WERI-Rb-1 (cell line): ENCODE data around the gene NCOA3.
"Not testable (repeated sequence)": the region's sequence is repeated elsewhere in the genome, so short reads cannot be mapped to it uniquely, and the experiment has no call there.

Experiments used
- DNase-seq: peaks from one replicate; pipeline ENCODE4 v3.0.0-alpha.2; 2020
- H3K27ac ChIP-seq: fragments of 250-450 bp; sonication (Bioruptor Pico); 2 replicates; pipeline ENCODE4 v1.5.1; 2020; ENCODE audit warnings: mild to moderate bottlenecking, moderate library complexity
- H3K27me3 ChIP-seq: fragments of 250-450 bp; sonication (Bioruptor Pico); 2 replicates; pipeline ENCODE4 v1.5.1; 2021; ENCODE audit warnings: mild to moderate bottlenecking, low read depth, moderate library complexity; ENCODE audit not compliant: insufficient read depth, severe bottlenecking
- H3K36me3 ChIP-seq: fragments of 250-450 bp; sonication (Bioruptor Pico); 2 replicates; pipeline ENCODE4 v1.5.1; 2020; ENCODE audit warnings: mild to moderate bottlenecking, moderate library complexity
- H3K4me3 ChIP-seq: 2 replicates; pipeline ENCODE4 v1.5.1; 2011; ENCODE audit warnings: low read depth, mild to moderate bottlenecking, control low read depth, low read length
- H3K9me3 ChIP-seq: fragments of 250-450 bp; sonication (Bioruptor Pico); 2 replicates; pipeline ENCODE4 v1.5.1; 2021; ENCODE audit warnings: mild to moderate bottlenecking, moderate library complexity; ENCODE audit not compliant: severe bottlenecking
- CTCF ChIP-seq: IDR thresholded peaks from 2 replicates; pipeline ENCODE4 v1.5.1; 2011; ENCODE audit warnings: low read depth, mild to moderate bottlenecking, control low read depth, inconsistent platforms, low read length

The NCOA3 gene

GRCh38 chr20:47503685-47504084, 2.0 kb downstream of the NCOA3 start:
- H3K4me3 ChIP-seq, result no peak overlapping the region
- TF ChIP-seq CTCF, result no peak
- no peak for DNase-seq
- H3K36me3 ChIP-seq, result peaks cover 2% of the 10 kb centered on the region; the same call in 1 of the 2 replicates
- H3K9me3 ChIP-seq, result no peaks in the 10 kb centered on the region
- H3K27ac ChIP-seq, result no peak overlapping the region
- H3K27me3 ChIP-seq, result no peaks in the 10 kb centered on the region

GRCh38 chr20:47506335-47506734, 4.6 kb downstream of the NCOA3 start:
- Histone ChIP-seq H3K27me3 (no peaks in the 10 kb centered on the region), H3K36me3 (peaks cover 2% of the 10 kb centered on the region; the same call in 1 of the 2 replicates), H3K4me3 (no peak overlapping the region), H3K27ac (no peak overlapping the region), H3K9me3 (no peaks in the 10 kb centered on the region)
- TF ChIP-seq CTCF, result no peak
- DNase-seq, result no peak

GRCh38 chr20:47506850-47507249, 5.2 kb downstream of the NCOA3 start:
- DNase-seq, result no peak
- no peak overlapping the region for H3K4me3 ChIP-seq
- no peaks in the 10 kb centered on the region for H3K27me3 ChIP-seq
- no peaks in the 10 kb centered on the region for H3K9me3 ChIP-seq
- no peak for TF ChIP-seq CTCF
- H3K36me3 ChIP-seq, result peaks cover 2% of the 10 kb centered on the region; the same call in 1 of the 2 replicates
- H3K27ac ChIP-seq, result no peak overlapping the region

- not testable (repeated sequence) for H3K4me3 ChIP-seq, H3K27ac ChIP-seq, DNase-seq, H3K9me3 ChIP-seq, H3K27me3 ChIP-seq, H3K36me3 ChIP-seq
Measured at GRCh38 chr20:47507275-47507981, 5.7 kb downstream of the NCOA3 start.

GRCh38 chr20:47508278-47508677, 6.6 kb downstream of the NCOA3 start:
- Histone ChIP-seq H3K4me3 (no peak overlapping the region), H3K36me3 (no peaks in the 10 kb centered on the region), H3K27ac (no peak overlapping the region), H3K27me3 (no peaks in the 10 kb centered on the region), H3K9me3 (no peaks in the 10 kb centered on the region)
- TF ChIP-seq CTCF, result no peak
- DNase-seq, result no peak

GRCh38 chr20:47509104-47509661, 7.5 kb downstream of the NCOA3 start:
- Histone ChIP-seq H3K9me3 (no peaks in the 10 kb centered on the region), H3K36me3 (no peaks in the 10 kb centered on the region), H3K27ac (no peak overlapping the region), H3K27me3 (no peaks in the 10 kb centered on the region), H3K4me3 (no peak overlapping the region)
- no peak for TF ChIP-seq CTCF
- no peak for DNase-seq
